ENCODE results near the gene CALML5. TPM values are rescaled to one million over a fixed set of nuclear protein-coding genes. Genes with fewer than 3 reads are reported as not detected.

The CALML5 gene
- total RNA-seq, 1 experiment from 2014 or later = not detected

GRCh38 chr10:5534880-5535856, 35.8 kb upstream of the CALML5 start:
- no peak for DNase-seq (ENCODE audit: low read depth)
- in situ Hi-C loops (cut with HindIII; ENCODE audit: low pct_unique_long_range_greater_than_20kb, low sequenced_read_pairs) = no loop called here

- in situ Hi-C loops (cut with HindIII; ENCODE audit: low pct_unique_long_range_greater_than_20kb, low sequenced_read_pairs) = no loop called here
- no peak for DNase-seq (ENCODE audit: low read depth)
These were observed 34.9 kb upstream of the CALML5 start for GRCh38 chr10:5534051-5534821.

- DNase-seq (ENCODE audit: low read depth) = no peak
- in situ Hi-C loops (cut with HindIII; ENCODE audit: low pct_unique_long_range_greater_than_20kb, low sequenced_read_pairs) = no loop called here
These were observed 33.8 kb upstream of the CALML5 start for GRCh38 chr10:5533098-5533731.

- DNase-seq (ENCODE audit: low read depth) = no peak
- in situ Hi-C loops (cut with HindIII; ENCODE audit: low pct_unique_long_range_greater_than_20kb, low sequenced_read_pairs) = no loop called here
These were observed 33.3 kb upstream of the CALML5 start for GRCh38 chr10:5532618-5533097.

- in situ Hi-C loops (cut with HindIII; ENCODE audit: low pct_unique_long_range_greater_than_20kb, low sequenced_read_pairs) = no loop called here
- DNase-seq (ENCODE audit: low read depth) = no peak
These were observed 32.9 kb upstream of the CALML5 start for GRCh38 chr10:5532307-5532605.

- in situ Hi-C loops (cut with HindIII; ENCODE audit: low pct_unique_long_range_greater_than_20kb, low sequenced_read_pairs) = no loop called here
- DNase-seq (ENCODE audit: low read depth) = no peak
These were observed 32.4 kb upstream of the CALML5 start for GRCh38 chr10:5531558-5532306.

GRCh38 chr10:5530846-5531557, 31.6 kb upstream of the CALML5 start:
- no peak for DNase-seq (ENCODE audit: low read depth)
- in situ Hi-C loops (cut with HindIII; ENCODE audit: low pct_unique_long_range_greater_than_20kb, low sequenced_read_pairs) = no loop called here

- DNase-seq (ENCODE audit: low read depth) = no peak
- in situ Hi-C loops (cut with HindIII; ENCODE audit: low pct_unique_long_range_greater_than_20kb, low sequenced_read_pairs) = no loop called here
These were observed 31.0 kb upstream of the CALML5 start for GRCh38 chr10:5530412-5530806.

GRCh38 chr10:5529702-5530411, 30.5 kb upstream of the CALML5 start:
- in situ Hi-C loops (cut with HindIII; ENCODE audit: low pct_unique_long_range_greater_than_20kb, low sequenced_read_pairs) = no loop called here
- DNase-seq (ENCODE audit: low read depth) = no peak

GRCh38 chr10:5528989-5529701, 29.8 kb upstream of the CALML5 start:
- in situ Hi-C loops (cut with HindIII; ENCODE audit: low pct_unique_long_range_greater_than_20kb, low sequenced_read_pairs) = no loop called here

GRCh38 chr10:5527332-5528200, 28.2 kb upstream of the CALML5 start:
- DNase-seq (ENCODE audit: low read depth) = no peak
- in situ Hi-C loops (cut with HindIII; ENCODE audit: low pct_unique_long_range_greater_than_20kb, low sequenced_read_pairs) = no loop called here

More at GRCh38 chr10:5528989-5529701, 29.8 kb upstream of the CALML5 start:
- no peak for DNase-seq (ENCODE audit: low read depth)

GRCh38 chr10:5526691-5527331, 27.4 kb upstream of the CALML5 start:
- in situ Hi-C loops (cut with HindIII; ENCODE audit: low pct_unique_long_range_greater_than_20kb, low sequenced_read_pairs) = no loop called here
- no peak for DNase-seq (ENCODE audit: low read depth)

GRCh38 chr10:5525561-5526341, 26.4 kb upstream of the CALML5 start:
- in situ Hi-C loops (cut with HindIII; ENCODE audit: low pct_unique_long_range_greater_than_20kb, low sequenced_read_pairs) = no loop called here
- DNase-seq (ENCODE audit: low read depth) = no peak
